ENCODE results near the gene TGFBR1.
"Not testable (repeated sequence)": the region's sequence is repeated elsewhere in the genome, so short reads cannot be mapped to it uniquely, and the experiment has no call there.

The TGFBR1 gene

GRCh38 chr9:99185934-99186333, 81.0 kb downstream of the TGFBR1 start:
- no peak overlapping the region for H3K4me3 ChIP-seq (ENCODE audit: low read depth in 1 of 2, low read length in 2 of 2)
- peaks cover 6% of the 10 kb centered on the region for H3K4me1 ChIP-seq (ENCODE audit: insufficient read depth, low read length)
- H3K36me3 ChIP-seq (ENCODE audit: insufficient read depth, low read length), result no peaks in the 10 kb centered on the region
- H3K9me3 ChIP-seq (ENCODE audit: low read length), result no peaks in the 10 kb centered on the region
- H3K27me3 ChIP-seq (ENCODE audit: control insufficient read depth in 1 of 2, insufficient read depth in 2 of 2, low read length in 2 of 2), result no peaks in the 10 kb centered on the region
- H3K27ac ChIP-seq (ENCODE audit: low read depth, low read length), result no peak overlapping the region
- no peak overlapping the region for H3K9ac ChIP-seq (ENCODE audit: low read length)

- H3K9ac ChIP-seq (ENCODE audit: low read length), result no peak overlapping the region
- H3K4me3 ChIP-seq (ENCODE audit: low read depth in 1 of 2, low read length in 2 of 2), result no peak overlapping the region
- H3K36me3 ChIP-seq (ENCODE audit: insufficient read depth, low read length), result no peaks in the 10 kb centered on the region
- H3K27me3 ChIP-seq (ENCODE audit: control insufficient read depth in 1 of 2, insufficient read depth in 2 of 2, low read length in 2 of 2), result no peaks in the 10 kb centered on the region
- peaks cover 6% of the 10 kb centered on the region for H3K4me1 ChIP-seq (ENCODE audit: insufficient read depth, low read length)
- no peaks in the 10 kb centered on the region for H3K9me3 ChIP-seq (ENCODE audit: low read length)
- no peak overlapping the region for H3K27ac ChIP-seq (ENCODE audit: low read depth, low read length)
Measured at GRCh38 chr9:99187311-99187710, 82.4 kb downstream of the TGFBR1 start.

DNA sequence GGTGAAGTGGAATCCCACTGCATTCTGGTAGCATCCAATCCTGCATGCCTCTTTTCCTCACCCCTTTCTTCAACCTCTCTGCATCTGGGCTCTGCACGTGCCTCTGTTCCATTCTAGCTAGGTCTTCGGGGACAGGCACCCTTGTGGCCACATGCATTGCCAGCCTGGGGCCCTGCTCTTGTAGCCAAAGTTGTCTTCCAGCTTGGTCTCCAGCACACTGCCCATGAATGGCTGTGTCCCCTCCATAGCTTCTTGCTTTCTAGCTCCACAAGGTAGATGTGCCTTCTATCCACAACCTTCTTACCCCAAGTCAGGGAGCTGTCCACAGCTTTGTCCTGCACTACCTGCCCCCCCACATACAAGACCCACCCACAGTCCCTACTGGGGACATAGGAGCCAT, 84.3 kb downstream of the TGFBR1 start:
- Histone ChIP-seq H3K9ac (ENCODE audit: low read length) (no peak overlapping the region), H3K27ac (ENCODE audit: low read depth, low read length) (no peak overlapping the region), H3K4me1 (ENCODE audit: insufficient read depth, low read length) (peaks cover 6% of the 10 kb centered on the region), H3K9me3 (ENCODE audit: low read length) (no peaks in the 10 kb centered on the region), H3K27me3 (ENCODE audit: control insufficient read depth in 1 of 2, insufficient read depth in 2 of 2, low read length in 2 of 2) (no peaks in the 10 kb centered on the region), H3K36me3 (ENCODE audit: insufficient read depth, low read length) (no peaks in the 10 kb centered on the region), H3K4me3 (ENCODE audit: low read depth in 1 of 2, low read length in 2 of 2) (no peak overlapping the region)

DNA sequence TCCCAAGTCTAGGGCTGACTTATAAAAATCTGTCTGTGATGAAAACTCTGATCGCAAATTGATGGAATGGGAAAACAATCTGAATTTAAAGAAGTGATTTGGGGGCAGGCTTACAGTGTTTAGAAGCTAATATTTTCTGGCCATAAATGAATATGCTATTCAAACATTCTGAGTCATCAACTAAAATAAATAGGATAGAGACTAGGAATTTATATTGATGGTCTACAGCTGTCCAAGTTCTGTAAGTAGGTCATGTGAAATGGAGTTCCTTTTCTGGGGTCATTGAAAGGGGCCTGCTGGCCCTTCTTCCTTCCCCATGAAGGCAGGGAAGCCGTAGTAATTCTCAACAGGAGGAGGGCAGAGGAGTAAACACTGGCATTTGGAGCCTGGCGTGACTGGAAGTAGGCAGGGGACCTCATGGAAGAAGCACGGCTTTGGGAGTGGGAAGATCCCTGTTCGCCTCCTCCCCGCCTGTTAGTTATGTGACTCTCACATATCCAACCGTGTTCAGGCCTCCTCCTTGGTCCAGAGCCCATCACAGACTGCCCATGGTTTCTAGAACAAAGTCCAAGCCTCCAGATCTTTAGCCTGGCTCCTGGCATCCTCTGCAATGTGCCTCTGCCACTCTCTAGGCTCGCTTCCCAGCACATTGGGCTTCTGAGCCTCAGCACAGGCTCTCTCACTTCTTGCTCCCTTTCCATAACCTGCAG, 85.1 kb downstream of the TGFBR1 start:
- H3K9ac ChIP-seq (ENCODE audit: low read length), result no peak overlapping the region
- H3K4me1 ChIP-seq (ENCODE audit: insufficient read depth, low read length), result peaks cover under 1% of the 10 kb centered on the region
- no peak overlapping the region for H3K4me3 ChIP-seq (ENCODE audit: low read depth in 1 of 2, low read length in 2 of 2)
- no peaks in the 10 kb centered on the region for H3K36me3 ChIP-seq (ENCODE audit: insufficient read depth, low read length)
- no peaks in the 10 kb centered on the region for H3K9me3 ChIP-seq (ENCODE audit: low read length)
- H3K27me3 ChIP-seq (ENCODE audit: control insufficient read depth in 1 of 2, insufficient read depth in 2 of 2, low read length in 2 of 2), result no peaks in the 10 kb centered on the region
- H3K27ac ChIP-seq (ENCODE audit: low read depth, low read length), result no peak overlapping the region

DNA sequence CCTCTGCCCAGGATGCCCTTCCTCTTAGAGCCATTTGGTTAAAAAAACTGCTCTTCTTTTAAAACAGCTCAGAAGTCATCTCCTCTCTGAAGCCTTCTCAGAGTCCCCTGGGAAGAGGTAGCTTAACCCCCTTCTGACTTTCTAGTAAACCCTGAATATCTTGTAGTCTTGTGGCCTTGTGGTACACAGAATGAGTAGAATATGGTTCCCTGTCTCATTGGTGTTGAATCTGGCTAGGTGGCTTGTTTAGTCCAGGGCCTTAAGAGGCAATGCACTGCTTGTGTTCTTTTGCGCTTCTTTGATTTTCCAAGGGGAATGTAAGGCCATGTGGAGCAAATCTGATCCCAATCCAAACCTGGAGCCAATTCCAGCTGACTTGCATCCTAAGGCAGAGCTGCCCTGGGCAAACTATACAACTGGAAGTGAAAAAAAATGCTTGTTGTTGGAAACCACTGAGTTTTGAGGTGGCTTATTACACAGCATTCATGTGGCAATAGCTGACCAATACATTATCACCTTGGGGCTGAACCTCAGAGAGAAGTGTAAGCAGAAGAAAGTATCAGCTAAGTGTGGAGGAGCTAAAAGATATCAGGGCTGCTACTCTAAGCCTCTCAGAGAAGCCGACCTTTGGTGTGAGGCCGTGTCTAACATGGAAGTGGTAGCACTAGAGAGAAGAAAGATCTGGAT, 85.8 kb downstream of the TGFBR1 start:
- no peaks in the 10 kb centered on the region for H3K4me1 ChIP-seq (ENCODE audit: insufficient read depth, low read length)
- no peaks in the 10 kb centered on the region for H3K9me3 ChIP-seq (ENCODE audit: low read length)
- no peaks in the 10 kb centered on the region for H3K36me3 ChIP-seq (ENCODE audit: insufficient read depth, low read length)
- H3K27me3 ChIP-seq (ENCODE audit: control insufficient read depth in 1 of 2, insufficient read depth in 2 of 2, low read length in 2 of 2), result no peaks in the 10 kb centered on the region
- no peak overlapping the region for H3K4me3 ChIP-seq (ENCODE audit: low read depth in 1 of 2, low read length in 2 of 2)
- no peak overlapping the region for H3K9ac ChIP-seq (ENCODE audit: low read length)
- no peak overlapping the region for H3K27ac ChIP-seq (ENCODE audit: low read depth, low read length)

- no peak overlapping the region for H3K4me3 ChIP-seq (ENCODE audit: low read depth in 1 of 2, low read length in 2 of 2)
- no peaks in the 10 kb centered on the region for H3K36me3 ChIP-seq (ENCODE audit: insufficient read depth, low read length)
- H3K4me1 ChIP-seq (ENCODE audit: insufficient read depth, low read length), result no peaks in the 10 kb centered on the region
- no peak overlapping the region for H3K9ac ChIP-seq (ENCODE audit: low read length)
- no peaks in the 10 kb centered on the region for H3K9me3 ChIP-seq (ENCODE audit: low read length)
- H3K27ac ChIP-seq (ENCODE audit: low read depth, low read length), result no peak overlapping the region
- no peaks in the 10 kb centered on the region for H3K27me3 ChIP-seq (ENCODE audit: control insufficient read depth in 1 of 2, insufficient read depth in 2 of 2, low read length in 2 of 2)
Measured at GRCh38 chr9:99192786-99193465, 88.0 kb downstream of the TGFBR1 start.

GRCh38 chr9:99193466-99193821, 88.5 kb downstream of the TGFBR1 start:
- Histone ChIP-seq H3K9me3 (ENCODE audit: low read length) (no peaks in the 10 kb centered on the region), H3K36me3 (ENCODE audit: insufficient read depth, low read length) (no peaks in the 10 kb centered on the region), H3K4me3 (ENCODE audit: low read depth in 1 of 2, low read length in 2 of 2) (no peak overlapping the region), H3K27ac (ENCODE audit: low read depth, low read length) (no peak overlapping the region), H3K27me3 (ENCODE audit: control insufficient read depth in 1 of 2, insufficient read depth in 2 of 2, low read length in 2 of 2) (no peaks in the 10 kb centered on the region), H3K4me1 (ENCODE audit: insufficient read depth, low read length) (no peaks in the 10 kb centered on the region), H3K9ac (ENCODE audit: low read length) (no peak overlapping the region)

DNA sequence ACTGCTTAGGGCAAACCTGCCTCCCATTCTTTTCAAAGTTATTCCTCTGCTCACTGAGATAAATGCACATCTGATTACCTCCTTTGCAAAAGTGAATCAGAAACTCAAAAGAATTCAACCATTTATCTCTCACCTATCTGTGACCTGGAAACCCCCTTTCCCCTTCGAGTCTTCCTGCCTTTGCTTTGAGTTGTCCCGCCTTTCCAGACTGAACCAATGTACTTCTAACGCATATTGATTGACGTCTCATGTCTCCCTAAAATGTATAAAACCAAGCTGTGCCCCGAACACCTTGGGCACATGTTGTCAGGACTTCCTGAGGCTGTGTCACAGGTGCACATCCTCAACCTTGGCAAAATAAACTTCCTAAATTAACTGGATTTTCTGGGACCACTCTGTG, 91.6 kb downstream of the TGFBR1 start:
- H3K36me3 ChIP-seq (ENCODE audit: insufficient read depth, low read length), result not testable (repeated sequence)

GRCh38 chr9:99197124-99197630, 92.3 kb downstream of the TGFBR1 start:
- no peaks in the 10 kb centered on the region for H3K36me3 ChIP-seq (ENCODE audit: insufficient read depth, low read length)
- no peaks in the 10 kb centered on the region for H3K9me3 ChIP-seq (ENCODE audit: low read length)
- H3K4me3 ChIP-seq (ENCODE audit: low read depth in 1 of 2, low read length in 2 of 2), result no peak overlapping the region
- no peak overlapping the region for H3K27ac ChIP-seq (ENCODE audit: low read depth, low read length)
- H3K27me3 ChIP-seq (ENCODE audit: control insufficient read depth in 1 of 2, insufficient read depth in 2 of 2, low read length in 2 of 2), result no peaks in the 10 kb centered on the region
- H3K4me1 ChIP-seq (ENCODE audit: insufficient read depth, low read length), result no peaks in the 10 kb centered on the region
- no peak overlapping the region for H3K9ac ChIP-seq (ENCODE audit: low read length)

More for the DNA sequence above, 91.6 kb downstream of the TGFBR1 start:
- not testable (repeated sequence) for H3K27me3 ChIP-seq (ENCODE audit: control insufficient read depth in 1 of 2, insufficient read depth in 2 of 2, low read length in 2 of 2); H3K9me3 ChIP-seq (ENCODE audit: low read length); H3K4me1 ChIP-seq (ENCODE audit: insufficient read depth, low read length); H3K4me3 ChIP-seq (ENCODE audit: low read depth in 1 of 2, low read length in 2 of 2); H3K27ac ChIP-seq (ENCODE audit: low read depth, low read length); H3K9ac ChIP-seq (ENCODE audit: low read length)

- no peaks in the 10 kb centered on the region for H3K9me3 ChIP-seq (ENCODE audit: low read length)
- no peak overlapping the region for H3K9ac ChIP-seq (ENCODE audit: low read length)
- H3K27ac ChIP-seq (ENCODE audit: low read depth, low read length), result no peak overlapping the region
- no peaks in the 10 kb centered on the region for H3K27me3 ChIP-seq (ENCODE audit: control insufficient read depth in 1 of 2, insufficient read depth in 2 of 2, low read length in 2 of 2)
- no peaks in the 10 kb centered on the region for H3K36me3 ChIP-seq (ENCODE audit: insufficient read depth, low read length)
- no peaks in the 10 kb centered on the region for H3K4me1 ChIP-seq (ENCODE audit: insufficient read depth, low read length)
- H3K4me3 ChIP-seq (ENCODE audit: low read depth in 1 of 2, low read length in 2 of 2), result no peak overlapping the region
Measured at GRCh38 chr9:99197987-99198386, 93.1 kb downstream of the TGFBR1 start.

DNA sequence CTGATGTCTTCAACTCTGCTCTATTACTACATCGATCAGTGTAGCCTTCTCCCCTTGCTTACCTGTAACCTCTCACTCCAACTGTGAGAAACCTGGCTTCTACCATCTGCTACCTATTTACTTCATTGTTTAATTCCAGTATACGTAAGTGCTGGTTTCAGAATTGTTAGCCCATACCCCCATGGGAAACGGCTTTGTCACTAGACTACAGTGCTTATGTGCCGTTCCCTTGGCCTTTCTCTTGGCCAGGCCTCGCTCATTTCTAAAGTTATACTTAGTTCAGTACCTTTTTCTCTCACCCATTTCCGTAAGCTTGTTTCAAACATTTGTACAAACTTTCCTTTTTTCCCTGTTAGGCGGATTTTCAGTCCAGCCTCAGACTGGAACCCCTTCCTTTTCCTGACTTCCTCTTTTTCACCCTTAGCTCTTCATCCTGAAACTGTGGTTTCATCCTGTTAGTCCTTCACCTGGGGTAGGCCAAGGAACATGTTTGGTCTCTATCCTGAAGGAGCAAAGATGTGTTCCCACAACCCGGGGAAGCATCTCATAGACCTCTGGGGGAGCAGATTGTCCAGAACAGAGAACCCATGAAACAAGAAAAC, 95.1 kb downstream of the TGFBR1 start:
- Histone ChIP-seq H3K9ac (ENCODE audit: low read length) (no peak overlapping the region), H3K27me3 (ENCODE audit: control insufficient read depth in 1 of 2, insufficient read depth in 2 of 2, low read length in 2 of 2) (no peaks in the 10 kb centered on the region), H3K4me3 (ENCODE audit: low read depth in 1 of 2, low read length in 2 of 2) (no peak overlapping the region), H3K27ac (ENCODE audit: low read depth, low read length) (no peak overlapping the region), H3K36me3 (ENCODE audit: insufficient read depth, low read length) (no peaks in the 10 kb centered on the region), H3K4me1 (ENCODE audit: insufficient read depth, low read length) (no peaks in the 10 kb centered on the region), H3K9me3 (ENCODE audit: low read length) (no peaks in the 10 kb centered on the region)

Data from muscle layer of colon (tissue), 2 donors.